HL-60 (cell line): ENCODE results near the gene DDX20.

Source experiments
- DNase-seq, 2 experiments: peaks; one replicate each; pipeline ENCODE4 v3.0.0-alpha.2; 2010 to 2020; ENCODE audit warnings: low read depth in 1 of 2, low spot score in 1 of 2
- H3K27ac ChIP-seq: fragments of 250-450 bp; sonication (Bioruptor Pico); replicated peaks from 2 replicates; pipeline ENCODE4 v1.5.1; 2020; ENCODE audit warnings: mild to moderate bottlenecking, moderate library complexity
- H3K27me3 ChIP-seq: fragments of 250-450 bp; sonication (Bioruptor Pico); 2 replicates; pipeline ENCODE4 v1.5.1; 2021; ENCODE audit warnings: mild to moderate bottlenecking, moderate library complexity; ENCODE audit not compliant: insufficient read depth, poor library complexity, severe bottlenecking
- H3K4me3 ChIP-seq: replicated peaks from 2 replicates; pipeline ENCODE4 v1.5.1; 2011; ENCODE audit warnings: mild to moderate bottlenecking, control low read depth, low read length; ENCODE audit not compliant: insufficient read depth
- GABPA ChIP-seq: IDR thresholded peaks from 2 replicates; pipeline ENCODE4 v1.6.1; 2012; ENCODE audit warnings: low read depth
- POLR2AphosphoS5 ChIP-seq: IDR thresholded peaks from 2 replicates; pipeline ENCODE4 v1.6.1; 2012; ENCODE audit warnings: low read depth
- REST ChIP-seq: IDR thresholded peaks from 2 replicates; pipeline ENCODE4 v1.6.1; 2012; ENCODE audit warnings: low read depth; ENCODE audit not compliant: insufficient replicate concordance
- SPI1 ChIP-seq: IDR thresholded peaks from 2 replicates; pipeline ENCODE4 v1.6.1; 2012; ENCODE audit warnings: low read depth, mild to moderate bottlenecking, borderline replicate concordance
- TF ChIP-seq, protein P1 (sequence below): IDR thresholded peaks from one replicate; pipeline ENCODE4 v1.5.1; 2011; ENCODE audit warnings: low read length, control low read depth, inconsistent platforms; ENCODE audit not compliant: insufficient read depth

DDX20 gene

DNA sequence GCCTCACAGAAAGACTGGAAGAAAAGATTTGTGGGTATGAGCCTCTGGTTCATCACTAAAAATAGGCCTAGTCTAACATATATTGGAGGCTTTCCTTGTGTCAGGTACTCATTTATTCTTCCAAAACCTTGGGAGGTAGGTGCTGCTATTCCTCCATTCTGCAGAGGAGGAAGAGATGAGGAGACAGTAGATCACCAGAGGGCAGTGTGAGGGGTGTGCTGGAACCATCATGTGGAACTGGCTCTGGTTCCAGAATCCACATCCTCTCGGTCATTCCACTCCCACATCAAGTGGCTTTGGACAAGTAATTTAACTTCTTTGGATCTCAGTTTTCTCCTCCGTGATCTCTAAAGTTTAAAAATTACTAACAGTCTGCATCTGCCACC, 9.1 kb upstream of the DDX20 start:
- no peak overlapping the region for H3K27ac ChIP-seq
- no peak overlapping the region for H3K4me3 ChIP-seq
- no peaks in the 10 kb centered on the region for H3K27me3 ChIP-seq
- DNase-seq, result no peak
- TF ChIP-seq, protein P1, sequence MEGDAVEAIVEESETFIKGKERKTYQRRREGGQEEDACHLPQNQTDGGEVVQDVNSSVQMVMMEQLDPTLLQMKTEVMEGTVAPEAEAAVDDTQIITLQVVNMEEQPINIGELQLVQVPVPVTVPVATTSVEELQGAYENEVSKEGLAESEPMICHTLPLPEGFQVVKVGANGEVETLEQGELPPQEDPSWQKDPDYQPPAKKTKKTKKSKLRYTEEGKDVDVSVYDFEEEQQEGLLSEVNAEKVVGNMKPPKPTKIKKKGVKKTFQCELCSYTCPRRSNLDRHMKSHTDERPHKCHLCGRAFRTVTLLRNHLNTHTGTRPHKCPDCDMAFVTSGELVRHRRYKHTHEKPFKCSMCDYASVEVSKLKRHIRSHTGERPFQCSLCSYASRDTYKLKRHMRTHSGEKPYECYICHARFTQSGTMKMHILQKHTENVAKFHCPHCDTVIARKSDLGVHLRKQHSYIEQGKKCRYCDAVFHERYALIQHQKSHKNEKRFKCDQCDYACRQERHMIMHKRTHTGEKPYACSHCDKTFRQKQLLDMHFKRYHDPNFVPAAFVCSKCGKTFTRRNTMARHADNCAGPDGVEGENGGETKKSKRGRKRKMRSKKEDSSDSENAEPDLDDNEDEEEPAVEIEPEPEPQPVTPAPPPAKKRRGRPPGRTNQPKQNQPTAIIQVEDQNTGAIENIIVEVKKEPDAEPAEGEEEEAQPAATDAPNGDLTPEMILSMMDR, result no peak

DNA sequence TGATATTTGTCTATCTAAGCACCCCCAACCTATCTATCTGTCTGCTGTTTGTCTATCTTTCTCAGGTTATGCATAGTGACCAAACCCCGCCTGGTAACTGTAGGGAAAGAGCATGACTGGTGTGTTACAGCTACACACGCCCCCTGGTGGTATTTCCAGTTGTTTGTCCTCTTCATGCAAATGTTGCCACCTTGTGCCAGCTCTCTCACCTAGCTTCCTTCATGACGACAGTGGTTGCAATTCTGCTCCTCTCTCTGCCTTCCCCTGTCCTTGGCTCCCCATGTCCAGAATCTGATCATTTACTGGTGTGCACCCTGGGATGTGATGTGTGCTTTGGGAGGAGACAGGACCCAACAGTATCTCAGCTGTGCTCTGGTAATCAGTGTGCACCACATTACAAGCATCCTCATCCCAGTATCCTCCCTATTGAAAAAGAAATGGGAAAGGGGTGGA, 8.4 kb upstream of the DDX20 start:
- Histone ChIP-seq H3K27ac (no peak overlapping the region), H3K4me3 (no peak overlapping the region), H3K27me3 (no peaks in the 10 kb centered on the region)
- DNase-seq, result peak; percentile 64 to 85
- TF ChIP-seq, protein P1, result peak; percentile 74
- TF ChIP-seq GABPA, result no peak

DNA sequence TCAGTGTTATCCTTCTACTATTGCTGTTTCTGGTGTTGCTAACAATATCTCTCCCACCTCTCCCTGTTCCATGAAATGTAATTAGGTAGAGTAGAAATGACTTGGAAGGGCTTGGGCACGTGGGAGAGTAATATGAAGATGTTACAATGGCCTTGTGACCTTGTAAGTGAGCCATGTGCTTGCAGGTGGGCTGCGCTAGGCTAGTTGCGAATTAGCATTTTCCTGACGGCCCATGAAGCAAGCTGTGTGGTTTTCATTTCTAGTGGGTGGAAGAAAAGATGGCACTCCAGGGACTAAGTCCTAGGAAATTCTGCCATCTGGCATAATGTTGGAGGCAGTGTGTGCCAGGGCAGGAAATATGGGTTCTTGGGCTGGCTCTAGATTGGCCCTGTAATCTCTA, 7.8 kb upstream of the DDX20 start:
- TF ChIP-seq, protein P1, result no peak
- no peak for TF ChIP-seq GABPA
- TF ChIP-seq SPI1, result no peak
- TF ChIP-seq POLR2AphosphoS5, result no peak
- TF ChIP-seq REST, result no peak
- no peaks in the 10 kb centered on the region for H3K27me3 ChIP-seq
- H3K27ac ChIP-seq, result no peak overlapping the region
- no peak for DNase-seq
- H3K4me3 ChIP-seq, result no peak overlapping the region

DNA sequence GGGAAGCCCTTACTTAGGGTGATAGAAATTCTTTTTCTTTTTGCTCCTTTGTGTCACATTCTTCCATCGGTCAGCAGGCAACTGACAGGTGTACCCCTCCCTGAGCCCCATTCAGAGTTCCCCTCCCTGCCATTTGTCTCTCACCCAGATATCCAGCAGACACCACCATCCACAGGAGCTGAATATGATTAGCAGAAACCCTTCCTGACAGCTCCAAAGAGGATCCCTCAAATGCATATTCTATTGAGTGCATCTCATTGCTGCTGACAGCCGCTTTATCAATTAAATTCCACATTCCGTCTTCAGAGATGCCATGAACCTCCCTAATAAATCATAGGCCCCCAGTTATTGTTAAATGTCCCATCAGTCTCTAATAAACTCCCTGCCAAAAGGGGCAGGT, 6.1 kb upstream of the DDX20 start:
- TF ChIP-seq, protein P1, result no peak
- TF ChIP-seq GABPA (no peak), POLR2AphosphoS5 (no peak), SPI1 (no peak), REST (no peak)
- no peak overlapping the region for H3K4me3 ChIP-seq
- H3K27ac ChIP-seq, result no peak overlapping the region
- DNase-seq, result no peak
- H3K27me3 ChIP-seq, result no peaks in the 10 kb centered on the region
